ENCODE results near the gene DDC.

DNA sequence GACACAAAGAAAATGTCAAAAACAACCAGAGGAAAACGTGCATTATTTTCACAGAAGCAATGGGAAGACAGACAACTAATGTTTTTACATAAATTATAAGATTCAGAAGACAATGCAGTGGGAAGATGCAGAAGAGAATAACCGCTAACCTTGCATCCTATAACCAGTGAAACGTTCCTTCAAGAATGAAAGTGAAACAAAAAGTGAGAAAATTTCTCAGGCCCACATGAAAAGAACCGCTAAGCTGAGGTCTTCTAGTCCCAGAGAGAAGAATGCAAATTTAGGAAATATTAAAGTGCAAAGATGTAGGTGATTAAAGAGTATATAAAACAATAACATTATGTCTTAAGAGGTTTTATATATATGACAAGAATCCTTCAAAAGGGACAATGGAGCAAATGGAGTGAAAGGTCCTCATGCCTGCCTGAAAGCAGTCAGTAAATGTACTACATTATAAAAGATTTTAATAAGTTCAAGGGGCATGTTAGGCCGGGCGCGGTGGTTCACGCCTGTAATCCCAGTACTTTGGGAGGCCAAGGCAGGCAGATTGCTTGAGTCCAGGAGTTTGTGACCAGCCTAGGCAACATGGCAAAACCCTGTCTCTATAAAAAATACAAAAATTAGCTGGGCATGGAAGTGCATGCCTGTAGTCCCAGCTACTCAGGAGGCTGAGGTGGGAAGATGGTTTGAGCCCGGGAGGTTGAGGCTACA, 43.1 kb upstream of the DDC start:
- no peak for TF ChIP-seq RAD21 (IDR thresholded peaks at IDR 0.05)
- TF ChIP-seq EGR1 (IDR thresholded peaks at IDR 0.05; ENCODE audit: low read depth in 2 of 2), result no peak
- no peak for TF ChIP-seq JUND (IDR thresholded peaks at IDR 0.05)
- TF ChIP-seq, protein P1, sequence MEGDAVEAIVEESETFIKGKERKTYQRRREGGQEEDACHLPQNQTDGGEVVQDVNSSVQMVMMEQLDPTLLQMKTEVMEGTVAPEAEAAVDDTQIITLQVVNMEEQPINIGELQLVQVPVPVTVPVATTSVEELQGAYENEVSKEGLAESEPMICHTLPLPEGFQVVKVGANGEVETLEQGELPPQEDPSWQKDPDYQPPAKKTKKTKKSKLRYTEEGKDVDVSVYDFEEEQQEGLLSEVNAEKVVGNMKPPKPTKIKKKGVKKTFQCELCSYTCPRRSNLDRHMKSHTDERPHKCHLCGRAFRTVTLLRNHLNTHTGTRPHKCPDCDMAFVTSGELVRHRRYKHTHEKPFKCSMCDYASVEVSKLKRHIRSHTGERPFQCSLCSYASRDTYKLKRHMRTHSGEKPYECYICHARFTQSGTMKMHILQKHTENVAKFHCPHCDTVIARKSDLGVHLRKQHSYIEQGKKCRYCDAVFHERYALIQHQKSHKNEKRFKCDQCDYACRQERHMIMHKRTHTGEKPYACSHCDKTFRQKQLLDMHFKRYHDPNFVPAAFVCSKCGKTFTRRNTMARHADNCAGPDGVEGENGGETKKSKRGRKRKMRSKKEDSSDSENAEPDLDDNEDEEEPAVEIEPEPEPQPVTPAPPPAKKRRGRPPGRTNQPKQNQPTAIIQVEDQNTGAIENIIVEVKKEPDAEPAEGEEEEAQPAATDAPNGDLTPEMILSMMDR (IDR thresholded peaks at IDR 0.05; ENCODE audit: low read depth, low read length, missing input control), result no peak
- no peak for TF ChIP-seq TAF1 (conservative IDR thresholded peaks at IDR 0.05)
- no peak for TF ChIP-seq FOXA1 (IDR thresholded peaks at IDR 0.05)
- TF ChIP-seq, protein P2, sequence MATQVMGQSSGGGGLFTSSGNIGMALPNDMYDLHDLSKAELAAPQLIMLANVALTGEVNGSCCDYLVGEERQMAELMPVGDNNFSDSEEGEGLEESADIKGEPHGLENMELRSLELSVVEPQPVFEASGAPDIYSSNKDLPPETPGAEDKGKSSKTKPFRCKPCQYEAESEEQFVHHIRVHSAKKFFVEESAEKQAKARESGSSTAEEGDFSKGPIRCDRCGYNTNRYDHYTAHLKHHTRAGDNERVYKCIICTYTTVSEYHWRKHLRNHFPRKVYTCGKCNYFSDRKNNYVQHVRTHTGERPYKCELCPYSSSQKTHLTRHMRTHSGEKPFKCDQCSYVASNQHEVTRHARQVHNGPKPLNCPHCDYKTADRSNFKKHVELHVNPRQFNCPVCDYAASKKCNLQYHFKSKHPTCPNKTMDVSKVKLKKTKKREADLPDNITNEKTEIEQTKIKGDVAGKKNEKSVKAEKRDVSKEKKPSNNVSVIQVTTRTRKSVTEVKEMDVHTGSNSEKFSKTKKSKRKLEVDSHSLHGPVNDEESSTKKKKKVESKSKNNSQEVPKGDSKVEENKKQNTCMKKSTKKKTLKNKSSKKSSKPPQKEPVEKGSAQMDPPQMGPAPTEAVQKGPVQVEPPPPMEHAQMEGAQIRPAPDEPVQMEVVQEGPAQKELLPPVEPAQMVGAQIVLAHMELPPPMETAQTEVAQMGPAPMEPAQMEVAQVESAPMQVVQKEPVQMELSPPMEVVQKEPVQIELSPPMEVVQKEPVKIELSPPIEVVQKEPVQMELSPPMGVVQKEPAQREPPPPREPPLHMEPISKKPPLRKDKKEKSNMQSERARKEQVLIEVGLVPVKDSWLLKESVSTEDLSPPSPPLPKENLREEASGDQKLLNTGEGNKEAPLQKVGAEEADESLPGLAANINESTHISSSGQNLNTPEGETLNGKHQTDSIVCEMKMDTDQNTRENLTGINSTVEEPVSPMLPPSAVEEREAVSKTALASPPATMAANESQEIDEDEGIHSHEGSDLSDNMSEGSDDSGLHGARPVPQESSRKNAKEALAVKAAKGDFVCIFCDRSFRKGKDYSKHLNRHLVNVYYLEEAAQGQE (IDR thresholded peaks at IDR 0.05), result no peak
- no peak for TF ChIP-seq SP1 (IDR thresholded peaks at IDR 0.05)
- TF ChIP-seq, protein P3, sequence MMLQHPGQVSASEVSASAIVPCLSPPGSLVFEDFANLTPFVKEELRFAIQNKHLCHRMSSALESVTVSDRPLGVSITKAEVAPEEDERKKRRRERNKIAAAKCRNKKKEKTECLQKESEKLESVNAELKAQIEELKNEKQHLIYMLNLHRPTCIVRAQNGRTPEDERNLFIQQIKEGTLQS (IDR thresholded peaks at IDR 0.05), result no peak
- no peak for TF ChIP-seq YY1 (IDR thresholded peaks at IDR 0.05)
- no peak for TF ChIP-seq GABPA (IDR thresholded peaks at IDR 0.05 in 1 of 2, conservative IDR thresholded peaks at IDR 0.05 in 1 of 2)
